A549 (cell line): ENCODE measurements around the gene CIRBP.

Source experiments
- GATA3 ChIP-seq: IDR thresholded peaks from 2 replicates; pipeline ENCODE4 v1.6.1; 2012; ENCODE audit warnings: borderline replicate concordance
- HOXA7 ChIP-seq: fragments of 250-450 bp; sonication (Bioruptor Pico); IDR thresholded peaks from 2 replicates; pipeline ENCODE4 v1.5.0; 2020; ENCODE audit warnings: mild to moderate bottlenecking, moderate library complexity
- JUNB ChIP-seq: fragments of >200 bp; sonication (Bioruptor Twin); formaldehyde crosslinking; IDR thresholded peaks from 2 replicates; pipeline ENCODE4 v1.6.1; 2016
- POLR2A ChIP-seq: IDR thresholded peaks from 2 replicates; pipeline ENCODE4 v1.6.1; 2012; ENCODE audit warnings: mild to moderate bottlenecking, low read length
- TF ChIP-seq, protein P1 (sequence below): IDR thresholded peaks from 2 replicates; pipeline ENCODE4 v1.6.1; 2012

DNA sequence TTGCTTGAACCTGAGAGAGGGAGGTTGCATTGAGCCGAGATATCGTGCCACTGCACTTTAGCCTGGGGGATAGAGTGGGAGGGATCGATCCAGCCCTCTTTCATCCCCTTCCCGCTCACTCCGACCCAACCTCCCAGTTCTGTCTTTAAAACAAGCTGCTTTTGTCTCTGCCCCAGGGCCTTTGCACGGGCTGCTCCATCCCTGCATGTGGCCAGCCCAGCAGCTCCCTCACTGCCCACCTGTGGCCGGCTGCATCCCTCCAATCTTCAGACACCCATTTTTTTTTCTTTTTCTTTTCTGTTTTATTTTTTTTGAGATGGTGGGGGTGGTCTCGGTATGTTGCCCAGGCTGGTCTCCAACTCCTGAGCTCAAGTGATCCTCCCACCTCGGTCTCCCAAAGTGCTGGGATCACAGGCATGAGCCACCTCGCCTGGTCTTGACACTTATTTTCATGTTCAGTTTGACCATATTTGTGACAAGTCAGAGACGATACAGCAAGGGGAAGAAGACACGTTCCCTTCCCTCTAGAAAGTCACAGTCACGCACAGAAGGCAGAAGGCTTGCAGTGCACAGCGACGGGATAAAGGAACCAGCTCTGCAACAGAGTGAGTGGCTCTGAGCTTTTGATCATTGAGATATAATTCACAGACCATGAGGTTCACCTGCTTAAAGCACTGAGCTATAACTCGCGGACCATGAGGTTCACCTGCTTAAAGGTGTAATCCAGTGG lies 48.3 kb downstream of the CIRBP start:
- TF ChIP-seq HOXA7 (CRISPR knock-in tag) = no peak
- no peak for TF ChIP-seq JUNB
- TF ChIP-seq, protein P1, sequence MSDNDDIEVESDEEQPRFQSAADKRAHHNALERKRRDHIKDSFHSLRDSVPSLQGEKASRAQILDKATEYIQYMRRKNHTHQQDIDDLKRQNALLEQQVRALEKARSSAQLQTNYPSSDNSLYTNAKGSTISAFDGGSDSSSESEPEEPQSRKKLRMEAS = no peak
- TF ChIP-seq GATA3 = no peak
- TF ChIP-seq POLR2A = no peak
